Neural cell (in vitro differentiated cells): ENCODE data around the gene RALGDS. TPM values are rescaled to one million over a fixed set of nuclear protein-coding genes. Genes with fewer than 3 reads are reported as not detected.

Experiments used
- H2AFZ ChIP-seq: fragments of 200-600, 300-800 bp; sonication (generic), shearing (Covaris generic); 2 replicates; pipeline ENCODE4 v1.6.0; 2014; ENCODE audit warnings: low read depth, mild to moderate bottlenecking, antibody characterized with exemption, low read length, moderate library complexity
- H3F3A ChIP-seq: fragments of 200-600 bp; shearing (Covaris generic); 2 replicates; pipeline ENCODE4 v1.6.1; 2016; ENCODE audit warnings: mild to moderate bottlenecking, moderate library complexity, mixed read lengths, antibody characterized with exemption, low read length; ENCODE audit not compliant: insufficient read depth, poor library complexity, severe bottlenecking
- H3K27ac ChIP-seq: fragments of 200-600, 300-800 bp; sonication (generic), shearing (Covaris generic); 2 replicates; pipeline ENCODE4 v1.5.1; 2014; ENCODE audit warnings: mild to moderate bottlenecking, low read length, moderate library complexity
- H3K27me3 ChIP-seq: fragments of 300-800, 200-600 bp; sonication (generic), shearing (Covaris generic); 2 replicates; pipeline ENCODE4 v1.6.0; 2014; ENCODE audit warnings: mild to moderate bottlenecking, low read depth, low read length, moderate library complexity; ENCODE audit not compliant: insufficient read depth
- H3K36me3 ChIP-seq: fragments of 300-800, 200-600 bp; sonication (generic), shearing (Covaris generic); 2 replicates; pipeline ENCODE4 v1.5.1; 2014; ENCODE audit warnings: mild to moderate bottlenecking, antibody characterized with exemption, low read length, moderate library complexity; ENCODE audit not compliant: insufficient read depth
- H3K4me2 ChIP-seq: fragments of 300-800, 200-600 bp; sonication (generic), shearing (Covaris generic); 2 replicates; pipeline ENCODE4 v1.6.0; 2014; ENCODE audit warnings: mild to moderate bottlenecking, low read length
- H3K4me3 ChIP-seq: fragments of 300-800, 200-600 bp; sonication (generic), shearing (Covaris generic); 2 replicates; pipeline ENCODE4 v1.5.1; 2014; ENCODE audit warnings: mild to moderate bottlenecking, low read length, moderate library complexity
- H3K79me2 ChIP-seq: fragments of 200-600 bp; shearing (Covaris generic); replicated peaks from 2 replicates; pipeline ENCODE4 v1.6.0; 2014; ENCODE audit warnings: mild to moderate bottlenecking, low read length, moderate library complexity; ENCODE audit not compliant: insufficient read depth
- H3K9ac ChIP-seq: fragments of 300-800, 200-600 bp; sonication (generic), shearing (Covaris generic); 2 replicates; pipeline ENCODE4 v1.6.1; 2016; ENCODE audit warnings: mild to moderate bottlenecking, low read length, mixed read lengths
- H3K9me2 ChIP-seq: fragments of 200-600 bp; shearing (Covaris generic); 2 replicates; pipeline ENCODE4 v1.6.1; 2016; ENCODE audit warnings: mild to moderate bottlenecking, low read length, mixed read lengths; ENCODE audit not compliant: insufficient read depth
- H3K9me3 ChIP-seq: fragments of 200-600, 300-800 bp; sonication (generic), shearing (Covaris generic); 2 replicates; pipeline ENCODE4 v1.6.1; 2016; ENCODE audit warnings: mild to moderate bottlenecking, mixed run types, low read length, moderate library complexity, mixed read lengths
- H4K20me1 ChIP-seq: fragments of 200-600 bp; shearing (Covaris generic); 2 replicates; pipeline ENCODE4 v1.6.1; 2016; ENCODE audit warnings: mild to moderate bottlenecking, mixed run types; ENCODE audit not compliant: insufficient read depth
- EP300 ChIP-seq: fragments of 450-650 bp; conservative IDR thresholded peaks from 2 replicates; pipeline ENCODE4 v1.6.1; 2014; ENCODE audit warnings: antibody characterized with exemption, mild to moderate bottlenecking, moderate library complexity; ENCODE audit not compliant: poor library complexity, severe bottlenecking
- EZH2 ChIP-seq: fragments of 200-600, 300-800 bp; shearing (Covaris generic), sonication (generic); IDR thresholded peaks from 2 replicates; pipeline ENCODE4 v1.6.1; 2014; ENCODE audit warnings: antibody characterized with exemption, low read length, borderline replicate concordance, mild to moderate bottlenecking; ENCODE audit not compliant: insufficient read depth, poor library complexity, severe bottlenecking
- MXI1 ChIP-seq: fragments of 450-650 bp; conservative IDR thresholded peaks from 2 replicates; pipeline ENCODE4 v1.6.1; 2014; ENCODE audit warnings: antibody characterized with exemption, mild to moderate bottlenecking; ENCODE audit not compliant: poor library complexity, severe bottlenecking
- POLR2AphosphoS5 ChIP-seq: IDR thresholded peaks from 2 replicates; pipeline ENCODE4 v1.6.1; 2012
- RAD21 ChIP-seq: fragments of 450-650 bp; conservative IDR thresholded peaks from 2 replicates; pipeline ENCODE4 v1.6.1; 2014; ENCODE audit warnings: antibody characterized with exemption, mild to moderate bottlenecking, moderate library complexity
- SMC3 ChIP-seq: fragments of 450-650 bp; conservative IDR thresholded peaks from 2 replicates; pipeline ENCODE4 v1.6.1; 2014; ENCODE audit warnings: antibody characterized with exemption, mild to moderate bottlenecking, moderate library complexity; ENCODE audit not compliant: poor library complexity
- TAF1 ChIP-seq: IDR thresholded peaks from 2 replicates; pipeline ENCODE4 v1.6.1; 2012; ENCODE audit warnings: low read depth
- polyA plus RNA-seq: library from polyadenylated mRNA; depleted of rRNA; stranded (reverse); fragments of >200 nt; gene quantifications from 2 replicates; pipeline ENCODE4 v1.2.3, GENCODE V29; 2014
- TF ChIP-seq, protein P1 (sequence below): IDR thresholded peaks from 2 replicates; pipeline ENCODE4 v1.6.1; 2012; ENCODE audit warnings: borderline replicate concordance
- TF ChIP-seq, protein P2 (sequence below): fragments of 450-650 bp; IDR thresholded peaks from 2 replicates; pipeline ENCODE4 v1.5.1; 2014; ENCODE audit warnings: antibody characterized with exemption, mild to moderate bottlenecking, moderate library complexity; ENCODE audit not compliant: poor library complexity, severe bottlenecking

Gene RALGDS
- polyA plus RNA-seq, 1 donor from 2014 or later, result 174 TPM

DNA sequence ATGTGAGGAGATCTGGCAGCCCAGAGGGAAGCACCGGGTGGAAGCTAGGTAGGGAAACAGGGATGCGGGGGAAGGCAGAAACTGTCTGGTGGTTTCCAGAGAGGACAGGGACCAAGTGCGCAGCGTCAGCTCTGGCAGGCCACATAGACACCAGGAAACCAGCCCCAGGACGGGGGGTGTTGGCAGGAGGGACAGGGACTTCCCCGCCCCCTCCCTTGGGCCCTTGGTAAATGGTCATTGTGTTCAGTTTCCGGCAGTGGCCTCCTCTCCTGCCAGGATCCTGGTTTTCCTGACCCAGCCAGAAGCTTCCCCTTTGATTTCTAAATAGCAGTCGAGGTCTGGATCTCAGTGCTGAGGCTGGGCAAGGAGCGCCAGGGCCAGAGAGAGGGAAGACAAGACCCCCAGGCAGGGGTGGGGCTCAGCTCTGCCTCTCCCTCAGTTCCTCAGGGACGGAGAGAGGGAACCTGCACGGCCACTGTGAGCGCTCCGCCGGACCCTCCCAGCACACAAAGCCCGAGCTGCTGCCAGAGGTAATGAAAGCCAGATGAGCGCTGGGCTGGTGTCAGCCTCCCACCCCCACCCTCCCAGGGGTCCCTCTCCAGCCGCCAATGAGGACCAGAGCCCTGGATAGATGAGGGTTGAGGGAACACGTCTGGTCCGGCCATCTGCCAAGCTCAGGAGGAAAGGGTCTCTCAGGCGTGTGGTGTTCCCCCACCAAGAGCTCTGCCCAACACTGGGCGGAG, 1.8 kb downstream of the RALGDS start:
- Histone ChIP-seq H3K79me2 (peaks cover 29% of the 10 kb centered on the region), H3K36me3 (no peaks in the 10 kb centered on the region), H3K9ac (peak overlapping the region; percentile 73), H3K9me2 (no peaks in the 10 kb centered on the region), H2AFZ (no peak overlapping the region), H3K4me2 (peak overlapping the region; percentile 61), H3K9me3 (no peaks in the 10 kb centered on the region), H3K27ac (peak overlapping the region; percentile 12), H4K20me1 (peaks cover 16% of the 10 kb centered on the region), H3K4me3 (peak overlapping the region; percentile 78), H3F3A (no peaks in the 10 kb centered on the region), H3K27me3 (no peaks in the 10 kb centered on the region)
- TF ChIP-seq MXI1, result no peak
- TF ChIP-seq RAD21, result no peak
- no peak for TF ChIP-seq EZH2
- no peak for TF ChIP-seq POLR2AphosphoS5
- TF ChIP-seq TAF1, result no peak
- no peak for TF ChIP-seq SMC3
- TF ChIP-seq, protein P1, sequence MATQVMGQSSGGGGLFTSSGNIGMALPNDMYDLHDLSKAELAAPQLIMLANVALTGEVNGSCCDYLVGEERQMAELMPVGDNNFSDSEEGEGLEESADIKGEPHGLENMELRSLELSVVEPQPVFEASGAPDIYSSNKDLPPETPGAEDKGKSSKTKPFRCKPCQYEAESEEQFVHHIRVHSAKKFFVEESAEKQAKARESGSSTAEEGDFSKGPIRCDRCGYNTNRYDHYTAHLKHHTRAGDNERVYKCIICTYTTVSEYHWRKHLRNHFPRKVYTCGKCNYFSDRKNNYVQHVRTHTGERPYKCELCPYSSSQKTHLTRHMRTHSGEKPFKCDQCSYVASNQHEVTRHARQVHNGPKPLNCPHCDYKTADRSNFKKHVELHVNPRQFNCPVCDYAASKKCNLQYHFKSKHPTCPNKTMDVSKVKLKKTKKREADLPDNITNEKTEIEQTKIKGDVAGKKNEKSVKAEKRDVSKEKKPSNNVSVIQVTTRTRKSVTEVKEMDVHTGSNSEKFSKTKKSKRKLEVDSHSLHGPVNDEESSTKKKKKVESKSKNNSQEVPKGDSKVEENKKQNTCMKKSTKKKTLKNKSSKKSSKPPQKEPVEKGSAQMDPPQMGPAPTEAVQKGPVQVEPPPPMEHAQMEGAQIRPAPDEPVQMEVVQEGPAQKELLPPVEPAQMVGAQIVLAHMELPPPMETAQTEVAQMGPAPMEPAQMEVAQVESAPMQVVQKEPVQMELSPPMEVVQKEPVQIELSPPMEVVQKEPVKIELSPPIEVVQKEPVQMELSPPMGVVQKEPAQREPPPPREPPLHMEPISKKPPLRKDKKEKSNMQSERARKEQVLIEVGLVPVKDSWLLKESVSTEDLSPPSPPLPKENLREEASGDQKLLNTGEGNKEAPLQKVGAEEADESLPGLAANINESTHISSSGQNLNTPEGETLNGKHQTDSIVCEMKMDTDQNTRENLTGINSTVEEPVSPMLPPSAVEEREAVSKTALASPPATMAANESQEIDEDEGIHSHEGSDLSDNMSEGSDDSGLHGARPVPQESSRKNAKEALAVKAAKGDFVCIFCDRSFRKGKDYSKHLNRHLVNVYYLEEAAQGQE, result no peak
- TF ChIP-seq, protein P2, sequence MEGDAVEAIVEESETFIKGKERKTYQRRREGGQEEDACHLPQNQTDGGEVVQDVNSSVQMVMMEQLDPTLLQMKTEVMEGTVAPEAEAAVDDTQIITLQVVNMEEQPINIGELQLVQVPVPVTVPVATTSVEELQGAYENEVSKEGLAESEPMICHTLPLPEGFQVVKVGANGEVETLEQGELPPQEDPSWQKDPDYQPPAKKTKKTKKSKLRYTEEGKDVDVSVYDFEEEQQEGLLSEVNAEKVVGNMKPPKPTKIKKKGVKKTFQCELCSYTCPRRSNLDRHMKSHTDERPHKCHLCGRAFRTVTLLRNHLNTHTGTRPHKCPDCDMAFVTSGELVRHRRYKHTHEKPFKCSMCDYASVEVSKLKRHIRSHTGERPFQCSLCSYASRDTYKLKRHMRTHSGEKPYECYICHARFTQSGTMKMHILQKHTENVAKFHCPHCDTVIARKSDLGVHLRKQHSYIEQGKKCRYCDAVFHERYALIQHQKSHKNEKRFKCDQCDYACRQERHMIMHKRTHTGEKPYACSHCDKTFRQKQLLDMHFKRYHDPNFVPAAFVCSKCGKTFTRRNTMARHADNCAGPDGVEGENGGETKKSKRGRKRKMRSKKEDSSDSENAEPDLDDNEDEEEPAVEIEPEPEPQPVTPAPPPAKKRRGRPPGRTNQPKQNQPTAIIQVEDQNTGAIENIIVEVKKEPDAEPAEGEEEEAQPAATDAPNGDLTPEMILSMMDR, result no peak
- no peak for TF ChIP-seq EP300

DNA sequence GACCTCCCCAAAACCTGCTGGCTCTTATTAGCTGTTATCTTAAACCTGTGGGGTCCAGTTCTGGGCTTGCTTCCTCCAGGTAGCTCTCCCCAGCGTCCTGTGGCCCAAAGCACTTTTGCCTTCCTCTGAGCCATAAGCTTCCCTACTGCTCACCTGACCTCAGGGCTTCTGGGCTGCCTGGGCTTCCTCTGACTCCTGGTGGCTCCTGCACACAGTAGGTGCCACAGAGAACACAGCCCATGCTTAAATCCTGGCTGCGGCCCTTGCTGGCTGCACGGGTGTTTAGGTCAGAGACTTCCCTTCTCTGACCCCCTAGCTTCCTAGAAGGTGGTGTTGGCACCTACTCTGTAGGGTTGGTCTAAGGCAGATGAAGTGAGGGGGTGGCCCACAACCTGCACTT, 2.5 kb downstream of the RALGDS start:
- peak overlapping the region; percentile 78 for H3K4me3 ChIP-seq
- no peak overlapping the region for H2AFZ ChIP-seq
- H4K20me1 ChIP-seq, result peaks cover 19% of the 10 kb centered on the region
- H3F3A ChIP-seq, result no peaks in the 10 kb centered on the region
- peaks cover 30% of the 10 kb centered on the region for H3K79me2 ChIP-seq
- H3K9me3 ChIP-seq, result no peaks in the 10 kb centered on the region
- no peaks in the 10 kb centered on the region for H3K36me3 ChIP-seq
- H3K9ac ChIP-seq, result no peak overlapping the region
- H3K4me2 ChIP-seq, result no peak overlapping the region
- TF ChIP-seq MXI1 (no peak), EZH2 (no peak), TAF1 (no peak), POLR2AphosphoS5 (no peak), RAD21 (no peak), SMC3 (no peak), EP300 (no peak)
- TF ChIP-seq, protein P2, result no peak
- TF ChIP-seq, protein P1, result no peak
- H3K27ac ChIP-seq, result no peak overlapping the region
- H3K27me3 ChIP-seq, result no peaks in the 10 kb centered on the region
- no peaks in the 10 kb centered on the region for H3K9me2 ChIP-seq
